Stimulated activated CD4-positive, alpha-beta T cell treated with anti-CD3 and anti-CD28 coated beads, Interleukin-2, amount 100 ng/mL, for 24 hours (primary cell): Measurements from ENCODE around the gene RACGAP1.

Experiments used
- DNase-seq, 2 donors: peaks; one replicate each; pipeline ENCODE4 v3.0.0-alpha.2; 2020

Gene RACGAP1

GRCh38 chr12:49953151-49953550 lies 72.1 kb downstream of the RACGAP1 start:
- DNase-seq, result no peak

DNA sequence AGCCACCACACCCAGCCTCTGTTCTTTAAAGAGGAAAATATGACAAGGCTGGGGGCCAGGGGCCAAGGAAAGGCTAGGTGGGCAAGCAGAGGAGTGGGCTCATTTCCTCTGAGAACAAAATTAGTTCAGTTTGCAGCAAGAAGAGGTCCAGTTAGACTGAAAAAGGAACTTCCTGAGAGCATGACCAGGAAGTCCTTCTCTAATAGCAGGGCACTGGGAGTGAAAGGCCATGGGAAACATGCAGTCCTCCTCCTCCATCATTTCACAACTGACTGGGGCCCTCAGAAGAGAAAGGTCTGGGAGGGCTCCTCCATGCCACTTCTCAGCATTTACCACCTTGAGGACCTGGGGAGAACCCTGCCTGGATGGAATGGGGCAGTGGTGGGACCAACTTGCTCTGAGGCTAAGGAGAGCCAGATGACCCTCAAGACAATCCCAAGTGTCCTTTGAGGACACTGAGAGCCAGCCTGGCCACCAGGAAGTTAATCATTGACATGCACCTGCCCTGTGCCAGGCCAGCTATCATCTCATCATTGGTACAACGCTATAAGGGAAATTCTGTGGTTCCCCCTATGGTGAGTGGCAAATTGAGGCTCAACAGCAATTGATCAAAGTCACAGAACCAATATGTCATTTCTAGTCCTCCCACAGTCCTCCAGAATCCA lies 72.8 kb downstream of the RACGAP1 start:
- DNase-seq, result no peak

DNA sequence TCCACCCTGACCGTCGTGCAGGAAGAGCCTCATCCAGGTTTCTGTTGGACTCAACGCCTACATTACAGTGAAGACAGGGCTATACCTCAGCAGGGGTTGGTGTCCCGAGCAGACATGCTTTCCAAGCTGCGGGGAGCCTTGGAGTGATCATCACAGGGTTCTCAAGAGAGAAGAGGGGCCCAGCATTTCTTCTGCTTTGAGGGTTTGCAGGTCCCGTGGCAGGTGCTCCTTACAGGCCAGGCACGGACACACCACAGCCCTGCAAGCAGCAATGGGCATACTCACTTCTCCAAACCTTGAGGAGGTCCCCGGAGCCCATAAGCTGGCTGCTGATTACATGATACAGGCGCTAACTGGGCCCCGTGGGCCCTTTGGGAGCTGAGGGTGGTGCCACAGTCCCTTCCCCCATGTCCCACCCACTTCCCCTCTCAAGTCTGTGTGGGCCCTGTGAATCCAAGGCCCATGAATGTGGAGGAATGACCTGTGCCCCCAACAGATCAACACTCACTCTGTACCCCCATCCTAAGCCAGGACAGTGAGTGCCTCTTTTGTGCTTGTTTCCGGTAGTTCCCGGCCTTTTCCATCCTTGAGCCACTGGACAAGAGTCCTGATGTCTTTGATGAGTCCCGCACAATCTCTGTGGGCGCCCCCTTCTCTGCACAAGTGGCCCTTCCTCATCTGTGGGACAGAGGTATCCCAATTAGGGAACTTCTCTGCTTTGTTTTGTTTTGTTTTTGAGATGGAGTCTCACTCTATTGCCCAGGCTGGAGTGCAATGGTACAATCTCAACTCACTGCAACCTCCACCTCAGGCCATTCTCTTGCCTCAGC lies 73.7 kb downstream of the RACGAP1 start:
- DNase-seq, result no peak

DNA sequence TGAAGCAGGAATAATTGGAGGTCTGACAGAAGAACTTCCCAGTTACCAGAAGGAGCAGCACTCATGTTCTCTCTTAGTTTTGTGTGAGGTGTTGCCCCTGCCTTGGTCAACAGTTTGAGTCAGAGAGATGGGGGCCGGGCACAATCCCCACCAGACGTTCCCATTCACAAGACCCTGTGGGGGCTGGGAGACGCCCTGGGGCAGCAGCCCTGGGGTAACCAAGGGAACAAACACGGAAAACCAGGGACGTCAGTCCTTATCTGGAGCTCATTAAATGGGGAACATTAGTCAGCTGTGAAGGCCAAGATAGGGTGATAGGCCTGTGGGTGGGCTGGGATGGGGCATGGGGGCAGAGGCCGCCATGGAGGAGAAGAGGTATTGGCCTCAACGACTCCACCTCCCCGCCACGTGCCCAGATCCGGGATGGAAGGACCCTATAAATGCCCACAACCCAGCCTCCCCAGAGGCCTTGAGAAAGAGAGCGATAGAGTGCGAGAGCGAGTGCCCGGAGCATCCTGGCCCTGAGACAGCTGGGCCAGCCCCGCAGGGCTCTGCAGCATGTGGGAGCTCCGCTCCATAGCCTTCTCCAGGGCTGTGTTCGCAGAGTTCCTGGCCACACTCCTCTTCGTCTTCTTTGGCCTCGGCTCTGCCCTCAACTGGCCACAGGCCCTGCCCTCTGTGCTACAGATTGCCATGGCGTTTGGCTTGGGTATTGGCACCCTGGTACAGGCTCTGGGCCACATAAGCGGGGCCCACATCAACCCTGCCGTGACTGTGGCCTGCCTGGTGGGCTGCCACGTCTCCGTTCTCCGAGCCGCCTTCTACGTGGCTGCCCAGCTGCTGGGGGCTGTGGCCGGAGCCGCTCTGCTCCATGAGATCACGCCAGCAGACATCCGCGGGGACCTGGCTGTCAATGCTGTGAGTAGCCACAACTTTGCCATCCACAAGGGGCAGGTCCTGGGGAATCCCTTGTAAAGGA lies 74.7 kb downstream of the RACGAP1 start, which contains the start of gene AQP2:
AQP2 (plus strand) TSS at position 465 of the 979 bp plus-strand sequence; CDS start at position 559, 94 bp downstream.
- no peak for DNase-seq

GRCh38 chr12:49949866-49950265 lies 75.4 kb downstream of the RACGAP1 start:
- DNase-seq, result no peak

GRCh38 chr12:49948866-49949845 lies 76.1 kb downstream of the RACGAP1 start:
- no peak for DNase-seq

GRCh38 chr12:49947593-49948226 lies 77.6 kb downstream of the RACGAP1 start:
- no peak for DNase-seq

GRCh38 chr12:49946497-49946896 lies 78.8 kb downstream of the RACGAP1 start:
- no peak for DNase-seq

GRCh38 chr12:49946086-49946485 lies 79.2 kb downstream of the RACGAP1 start:
- DNase-seq, result no peak

DNA sequence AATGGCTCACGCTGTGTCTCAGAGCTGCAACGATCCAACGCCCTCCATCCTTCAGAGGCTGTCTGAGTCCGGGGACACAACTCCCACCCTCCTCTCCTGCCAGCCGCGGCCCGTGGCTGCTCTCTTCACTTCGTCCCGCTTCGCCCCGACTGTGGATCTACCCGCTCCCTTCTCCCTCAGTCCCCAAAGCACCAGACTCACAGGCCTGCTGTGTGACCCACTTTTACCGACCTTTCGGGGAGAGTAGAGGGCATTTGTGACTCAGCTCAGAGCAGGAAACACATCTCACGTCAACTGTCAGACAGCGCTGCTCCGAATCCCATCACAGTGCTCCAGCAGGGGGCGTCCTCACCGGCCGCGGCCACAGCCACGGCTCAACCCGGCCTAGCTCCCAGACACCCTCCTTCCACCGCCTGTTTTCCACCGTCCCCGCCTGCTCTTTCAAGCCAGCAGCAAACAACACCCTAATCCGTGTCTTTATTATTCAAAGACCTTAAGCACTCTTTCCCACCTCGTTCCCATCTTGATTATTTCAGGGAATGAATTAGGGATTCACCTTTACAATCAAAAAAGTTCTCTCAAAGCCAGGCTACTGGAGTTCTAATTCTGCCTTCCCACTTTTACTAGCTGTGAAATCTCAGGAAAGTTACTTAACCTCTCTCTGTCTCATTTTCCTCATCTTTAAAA lies 79.8 kb downstream of the RACGAP1 start:
- DNase-seq, result peak; percentile 91 to 95

DNA sequence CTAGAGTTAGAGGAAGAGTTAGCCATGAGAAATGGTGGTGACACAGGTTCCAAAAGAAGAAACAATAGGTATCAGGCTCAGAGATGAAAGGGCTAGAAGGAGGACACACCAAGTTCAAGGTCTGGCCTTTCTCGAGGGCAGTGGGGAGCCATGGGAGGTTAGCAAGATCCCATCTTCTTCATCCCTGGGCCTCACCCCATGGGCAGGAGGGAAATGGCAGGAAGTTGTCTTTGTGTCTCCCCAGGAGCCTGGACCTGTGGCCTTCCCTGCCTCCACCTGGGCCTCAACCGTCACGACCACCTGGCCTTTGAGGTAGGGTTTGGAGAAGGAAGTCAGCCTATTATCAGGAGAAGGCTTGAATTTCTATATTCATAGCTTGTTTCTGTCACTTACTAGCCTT lies 80.6 kb downstream of the RACGAP1 start:
- no peak for DNase-seq

DNA sequence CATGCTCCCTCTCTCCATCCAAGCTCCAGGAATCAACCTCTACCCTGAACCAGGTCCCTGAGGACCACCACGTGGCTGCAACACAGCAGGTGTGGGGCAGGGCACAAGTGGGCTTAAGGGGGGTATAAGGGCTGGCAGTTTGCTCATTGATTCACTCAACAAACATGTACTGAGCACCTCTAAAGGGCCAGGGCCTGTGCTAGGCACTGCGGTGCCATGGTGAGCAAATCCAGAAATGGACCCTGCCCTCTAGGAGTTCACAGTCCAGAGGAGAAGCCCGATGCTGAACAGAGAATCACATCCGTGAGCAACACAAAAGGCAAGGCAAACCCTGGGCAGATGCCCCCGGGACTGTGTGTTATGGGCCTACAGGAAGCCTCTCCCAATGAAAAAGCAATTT lies 81.2 kb downstream of the RACGAP1 start:
- DNase-seq, result no peak

GRCh38 chr12:49943625-49943960 lies 81.7 kb downstream of the RACGAP1 start:
- no peak for DNase-seq

- DNase-seq, result no peak
These were observed 82.2 kb downstream of the RACGAP1 start for GRCh38 chr12:49942921-49943624.

GRCh38 chr12:49942512-49942893 lies 82.8 kb downstream of the RACGAP1 start:
- no peak for DNase-seq

DNA sequence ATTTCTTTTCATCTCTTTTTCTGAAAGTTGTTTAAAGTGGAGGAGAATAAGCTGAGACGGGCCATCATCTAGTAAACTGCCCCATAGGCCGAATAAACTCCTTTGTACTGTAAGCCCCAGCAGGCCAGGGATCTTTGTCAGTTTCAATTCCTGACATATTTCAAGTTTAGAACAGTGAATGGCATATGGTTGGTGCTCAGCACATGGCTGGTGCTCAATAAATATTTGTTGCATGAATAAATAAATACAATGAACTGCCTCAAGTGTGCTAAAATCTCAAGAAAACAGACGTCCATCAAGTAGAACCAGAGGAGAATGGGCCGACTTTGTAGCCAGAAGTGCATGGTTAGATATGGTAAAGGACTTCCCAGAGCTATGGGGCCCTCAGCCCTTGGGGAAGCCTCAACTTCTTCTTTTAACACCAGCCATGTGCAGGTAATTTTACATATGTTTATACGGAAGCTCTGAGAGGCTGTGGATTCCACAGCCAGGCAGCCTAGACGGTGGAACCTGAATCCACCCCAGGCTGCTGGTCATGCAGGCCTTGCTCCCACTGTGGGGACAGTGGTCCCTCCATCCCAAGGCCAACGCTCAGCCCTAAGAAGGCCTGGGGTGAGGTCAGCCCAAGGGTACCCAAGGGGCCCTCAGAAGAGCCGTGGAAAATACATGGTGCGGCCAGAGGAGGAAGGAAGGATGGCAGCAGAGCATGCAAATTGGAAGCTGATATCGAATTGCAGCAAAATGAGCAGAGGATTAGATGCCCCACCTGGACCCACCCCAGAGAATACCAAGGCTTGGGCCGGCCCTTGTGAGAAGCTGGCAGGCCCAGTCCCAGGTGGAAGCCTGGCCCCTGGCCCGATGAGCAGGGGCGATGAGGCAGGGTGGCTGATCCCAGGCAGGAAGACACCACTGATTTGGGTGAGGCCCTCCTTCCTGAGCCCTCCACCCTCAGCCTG lies 83.5 kb downstream of the RACGAP1 start:
- DNase-seq, result no peak

- DNase-seq, result no peak
These were observed 85.6 kb downstream of the RACGAP1 start for GRCh38 chr12:49939707-49940106.

- DNase-seq, result no peak
These were observed 86.0 kb downstream of the RACGAP1 start for GRCh38 chr12:49939307-49939706.
